CD4-positive, alpha-beta T cell treated with Interleukin-2 at 100 ng/mL for 4 hours (primary cell): ENCODE measurements around the gene NDUFB3.
"Not testable (repeated sequence)": the region's sequence is repeated elsewhere in the genome, so short reads cannot be mapped to it uniquely, and the experiment has no call there.

Experiments used
- DNase-seq: peaks from one replicate; pipeline ENCODE4 v3.0.0-alpha.2; 2020; ENCODE audit warnings: low spot score

The NDUFB3 gene

GRCh38 chr2:201071479-201072200, at the start of gene NDUFB3, which contains the start of gene HYCC2:
Gene NDUFB3, plus strand, starts transcription at chr2:201072001. Its CDS starts 6,882 bp downstream, at chr2:201078883.
Gene HYCC2, minus strand, starts transcription at chr2:201071671. Its CDS starts 47,662 bp downstream, at chr2:201024009.
- DNase-seq: peak; percentile 96

GRCh38 chr2:201024518-201024917, 47.3 kb upstream of the NDUFB3 start:
- no peak for DNase-seq

- not testable (repeated sequence) for DNase-seq
Observed at GRCh38 chr2:201034355-201034754, 37.4 kb upstream of the NDUFB3 start.

- DNase-seq: not testable (repeated sequence)
Observed at GRCh38 chr2:201038361-201038760, 33.4 kb upstream of the NDUFB3 start.

GRCh38 chr2:201038855-201039254, 32.9 kb upstream of the NDUFB3 start:
- no peak for DNase-seq

GRCh38 chr2:201040867-201041628, 30.8 kb upstream of the NDUFB3 start:
- no peak for DNase-seq

- not testable (repeated sequence) for DNase-seq
Observed at GRCh38 chr2:201042451-201042850, 29.4 kb upstream of the NDUFB3 start.

GRCh38 chr2:201043050-201043449, 28.8 kb upstream of the NDUFB3 start:
- not testable (repeated sequence) for DNase-seq

- no peak for DNase-seq
Observed at GRCh38 chr2:201046881-201047280, 24.9 kb upstream of the NDUFB3 start.

- DNase-seq: no peak
Observed at GRCh38 chr2:201049455-201049854, 22.3 kb upstream of the NDUFB3 start.

- no peak for DNase-seq
Observed at GRCh38 chr2:201057087-201057521, 14.7 kb upstream of the NDUFB3 start.

- no peak for DNase-seq
Observed at GRCh38 chr2:201057715-201058248, 14.0 kb upstream of the NDUFB3 start.

- DNase-seq: no peak
Observed at GRCh38 chr2:201058914-201059313, 12.9 kb upstream of the NDUFB3 start.

GRCh38 chr2:201059961-201060755, 11.6 kb upstream of the NDUFB3 start:
- DNase-seq: no peak

GRCh38 chr2:201063516-201063915, 8.3 kb upstream of the NDUFB3 start:
- not testable (repeated sequence) for DNase-seq

GRCh38 chr2:201064797-201065329, 6.9 kb upstream of the NDUFB3 start:
- no peak for DNase-seq

- peak; percentile 4 for DNase-seq
Observed at GRCh38 chr2:201070948-201071478, 788 bp upstream of the NDUFB3 start.

GRCh38 chr2:201072201-201072530, 365 bp downstream of the NDUFB3 start:
- no peak for DNase-seq

- no peak for DNase-seq
Observed at GRCh38 chr2:201073071-201073470, 1.3 kb downstream of the NDUFB3 start.

GRCh38 chr2:201074996-201075395, 3.2 kb downstream of the NDUFB3 start:
- DNase-seq: no peak

GRCh38 chr2:201084863-201085262, 13.1 kb downstream of the NDUFB3 start:
- DNase-seq: no peak

- no peak for DNase-seq
Observed at GRCh38 chr2:201090574-201090973, 18.8 kb downstream of the NDUFB3 start.
